Fibroblast of lung (primary cell): Measurements from ENCODE around the gene GBP7. TPM values are rescaled to one million over a fixed set of nuclear protein-coding genes. Genes with fewer than 3 reads are reported as not detected.

Source experiments
- DNase-seq, 2 donors: peaks; one replicate each; pipeline versions ENCODE4 v3.0.0 to v3.0.0-alpha.2; 2010; ENCODE audit warnings: low read depth in 2 of 2
- H2AFZ ChIP-seq: 2 replicates; pipeline ENCODE4 v1.5.1; 2012; ENCODE audit warnings: low read length, control low read depth, inconsistent platforms
- H3K27ac ChIP-seq: 2 replicates; pipeline ENCODE4 v1.5.1; 2011; ENCODE audit warnings: low read length, control low read depth; ENCODE audit not compliant: insufficient read depth
- H3K27me3 ChIP-seq: 2 replicates; pipeline ENCODE4 v1.5.1; 2011; ENCODE audit warnings: mild to moderate bottlenecking, low read length; ENCODE audit not compliant: control insufficient read depth, insufficient read depth
- H3K36me3 ChIP-seq: 2 replicates; pipeline ENCODE4 v1.5.1; 2011; ENCODE audit warnings: low read length; ENCODE audit not compliant: control insufficient read depth, insufficient read depth
- H3K4me1 ChIP-seq: 2 replicates; pipeline ENCODE4 v1.5.1; 2011; ENCODE audit warnings: low read length; ENCODE audit not compliant: control insufficient read depth, insufficient read depth; ENCODE audit errors: extremely low read depth
- H3K4me2 ChIP-seq: 2 replicates; pipeline ENCODE4 v1.5.1; 2011; ENCODE audit warnings: low read length, control low read depth; ENCODE audit not compliant: insufficient read depth; ENCODE audit errors: extremely low read depth
- H3K4me3 ChIP-seq, 4 experiments: fragments of 200-600 bp in 1 of 4; sonication (generic) in 1 of 4; replicated peaks in 1 of 4; 2 replicates each; pipeline ENCODE4 v1.5.1; 2011 to 2016; ENCODE audit warnings: low read length in 4 of 4, low read depth in 3 of 4, mild to moderate bottlenecking in 3 of 4, control low read depth in 2 of 4, inconsistent platforms in 1 of 4, mixed read lengths in 1 of 4; ENCODE audit not compliant: insufficient read depth in 1 of 4; ENCODE audit errors: control extremely low read depth in 1 of 4
- H3K79me2 ChIP-seq: 2 replicates; pipeline ENCODE4 v1.5.1; 2012; ENCODE audit warnings: mild to moderate bottlenecking, low read length, inconsistent platforms; ENCODE audit not compliant: control insufficient read depth, insufficient read depth
- H3K9ac ChIP-seq: 2 replicates; pipeline ENCODE4 v1.5.1; 2011; ENCODE audit warnings: mild to moderate bottlenecking, low read length, control low read depth; ENCODE audit not compliant: insufficient read depth
- H3K9me3 ChIP-seq: 2 replicates; pipeline ENCODE4 v1.5.1; 2012; ENCODE audit warnings: low read depth, low read length; ENCODE audit not compliant: control insufficient read depth, insufficient read depth
- H4K20me1 ChIP-seq: 2 replicates; pipeline ENCODE4 v1.5.1; 2011; ENCODE audit warnings: low read length; ENCODE audit not compliant: control insufficient read depth, insufficient read depth; ENCODE audit errors: extremely low read depth
- EZH2 ChIP-seq: IDR thresholded peaks from 2 replicates; pipeline ENCODE4 v1.5.1; 2012; ENCODE audit warnings: low read length, control low read depth, mild to moderate bottlenecking; ENCODE audit errors: missing control alignments
- polyA plus RNA-seq, 2 donors: library from polyadenylated mRNA; depleted of rRNA in 1 of 2; stranded (reverse) in 1 of 2; unstranded in 1 of 2; fragments of >200 nt; gene quantifications; 2 replicates each; pipeline ENCODE4 v1.2.1, GENCODE V29; 2011 to 2012; ENCODE audit warnings: missing spikeins in 1 of 2
- total RNA-seq: library from RNA; depleted of rRNA; stranded (reverse); fragments of >200 nt; gene quantifications from 2 replicates; pipeline ENCODE4 v1.2.1, GENCODE V29; 2014
- TF ChIP-seq, protein P1 (sequence below), 2 donors: IDR thresholded peaks in 1 of 2; conservative IDR thresholded peaks in 1 of 2; 1 replicate in 1 of 2; 2 replicates in 1 of 2; pipeline ENCODE4 v1.5.1; 2011 to 2012; ENCODE audit warnings: low read length in 2 of 2, control low read depth in 1 of 2, inconsistent platforms in 1 of 2, low read depth in 1 of 2, mild to moderate bottlenecking in 1 of 2

Gene GBP7
- total and polyA plus RNA-seq, 2 donors (not counting 1 experiment from before 2014, with no cell fraction given) = not detected

DNA sequence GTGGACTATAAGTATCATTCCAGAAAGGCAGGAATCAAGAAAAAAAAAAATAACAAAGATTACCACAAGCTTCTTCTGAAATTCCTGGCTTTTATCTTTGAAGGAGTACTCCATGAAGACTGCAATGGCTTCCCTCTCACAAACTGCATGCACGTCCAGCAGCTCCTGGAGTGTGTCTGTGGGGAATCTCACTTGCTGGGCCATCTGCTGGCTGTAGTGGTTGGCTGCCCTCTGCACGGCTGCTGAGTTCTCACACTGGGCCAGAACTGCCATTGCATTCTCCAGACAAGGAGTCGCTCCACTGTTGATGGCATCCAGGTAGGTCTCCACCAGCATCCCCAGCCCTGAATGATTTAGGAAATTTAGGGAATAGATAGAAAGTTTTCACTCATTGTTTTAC, 26.6 kb downstream of the GBP7 start:
- no peak for TF ChIP-seq EZH2
- TF ChIP-seq, protein P1, sequence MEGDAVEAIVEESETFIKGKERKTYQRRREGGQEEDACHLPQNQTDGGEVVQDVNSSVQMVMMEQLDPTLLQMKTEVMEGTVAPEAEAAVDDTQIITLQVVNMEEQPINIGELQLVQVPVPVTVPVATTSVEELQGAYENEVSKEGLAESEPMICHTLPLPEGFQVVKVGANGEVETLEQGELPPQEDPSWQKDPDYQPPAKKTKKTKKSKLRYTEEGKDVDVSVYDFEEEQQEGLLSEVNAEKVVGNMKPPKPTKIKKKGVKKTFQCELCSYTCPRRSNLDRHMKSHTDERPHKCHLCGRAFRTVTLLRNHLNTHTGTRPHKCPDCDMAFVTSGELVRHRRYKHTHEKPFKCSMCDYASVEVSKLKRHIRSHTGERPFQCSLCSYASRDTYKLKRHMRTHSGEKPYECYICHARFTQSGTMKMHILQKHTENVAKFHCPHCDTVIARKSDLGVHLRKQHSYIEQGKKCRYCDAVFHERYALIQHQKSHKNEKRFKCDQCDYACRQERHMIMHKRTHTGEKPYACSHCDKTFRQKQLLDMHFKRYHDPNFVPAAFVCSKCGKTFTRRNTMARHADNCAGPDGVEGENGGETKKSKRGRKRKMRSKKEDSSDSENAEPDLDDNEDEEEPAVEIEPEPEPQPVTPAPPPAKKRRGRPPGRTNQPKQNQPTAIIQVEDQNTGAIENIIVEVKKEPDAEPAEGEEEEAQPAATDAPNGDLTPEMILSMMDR (conservative IDR thresholded peaks at IDR 0.05 in 1 of 2, IDR thresholded peaks at IDR 0.05 in 1 of 2; ENCODE audit: low read depth in 1 of 2, low read length in 2 of 2) = peak; percentile 44 to 54
- Histone ChIP-seq H4K20me1 (no peaks in the 10 kb centered on the region), H3K4me1 (no peaks in the 10 kb centered on the region), H3K9ac (no peak overlapping the region), H3K4me3 (no peak overlapping the region), H3K27me3 (no peaks in the 10 kb centered on the region), H3K4me2 (no peak overlapping the region), H3K9me3 (no peaks in the 10 kb centered on the region), H3K27ac (no peak overlapping the region), H2AFZ (no peak overlapping the region), H3K79me2 (no peaks in the 10 kb centered on the region), H3K36me3 (no peaks in the 10 kb centered on the region)
- DNase-seq = peak; percentile 21 to 49

DNA sequence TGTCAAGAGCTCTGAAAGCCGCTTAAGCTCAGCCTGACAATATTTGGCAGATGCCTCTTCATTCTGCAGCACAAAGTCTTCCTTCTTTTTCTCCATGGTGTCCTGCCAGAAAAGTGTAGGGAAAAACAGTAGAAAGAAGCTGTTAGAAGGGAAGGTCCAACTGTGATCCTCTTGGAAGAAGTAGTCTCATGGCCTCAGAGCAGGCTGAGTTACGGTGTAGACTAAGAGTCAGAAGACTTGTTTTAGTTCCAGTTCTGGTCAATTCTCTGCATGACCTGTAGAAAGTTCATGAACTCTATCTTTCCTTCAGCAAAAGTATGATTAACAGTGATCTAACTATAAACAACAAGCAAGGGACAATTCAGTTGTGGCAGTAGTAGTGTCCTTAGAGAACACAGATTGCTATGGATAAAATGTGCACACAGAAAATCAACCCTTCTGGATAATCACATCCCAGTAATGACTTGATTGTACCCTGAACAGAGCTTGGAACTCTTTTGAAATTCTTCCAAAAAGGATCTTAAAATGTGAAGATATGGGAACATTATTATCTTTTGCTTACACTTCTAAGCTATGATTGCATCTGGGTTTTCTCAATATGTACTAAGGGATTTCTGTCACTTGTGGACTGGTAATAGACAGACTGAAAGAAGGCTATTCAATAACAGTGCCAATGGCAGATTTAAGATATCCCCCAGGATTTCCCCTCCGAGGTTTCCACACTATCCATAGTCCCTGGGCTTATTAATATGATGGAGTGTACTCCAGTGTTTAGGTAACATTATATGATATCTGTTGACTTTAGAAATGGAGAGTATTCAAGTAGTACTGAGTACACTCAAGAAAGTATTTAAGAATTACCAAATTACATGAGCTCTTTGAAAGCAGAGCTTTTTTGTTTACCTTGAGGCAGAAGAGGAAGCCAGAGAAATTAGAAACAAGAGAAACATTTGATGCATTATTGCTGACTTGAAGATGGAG, 27.8 kb downstream of the GBP7 start:
- Histone ChIP-seq H3K36me3 (no peaks in the 10 kb centered on the region), H3K9ac (no peak overlapping the region), H3K4me1 (no peaks in the 10 kb centered on the region), H3K27me3 (no peaks in the 10 kb centered on the region), H3K4me3 (no peak overlapping the region), H3K4me2 (no peak overlapping the region), H3K9me3 (no peaks in the 10 kb centered on the region), H3K79me2 (no peaks in the 10 kb centered on the region), H2AFZ (no peak overlapping the region), H3K27ac (no peak overlapping the region), H4K20me1 (no peaks in the 10 kb centered on the region)
- no peak for DNase-seq
- TF ChIP-seq EZH2 = no peak
- TF ChIP-seq, protein P1 (conservative IDR thresholded peaks at IDR 0.05 in 1 of 2, IDR thresholded peaks at IDR 0.05 in 1 of 2; ENCODE audit: low read depth in 1 of 2, low read length in 2 of 2) = no peak

DNA sequence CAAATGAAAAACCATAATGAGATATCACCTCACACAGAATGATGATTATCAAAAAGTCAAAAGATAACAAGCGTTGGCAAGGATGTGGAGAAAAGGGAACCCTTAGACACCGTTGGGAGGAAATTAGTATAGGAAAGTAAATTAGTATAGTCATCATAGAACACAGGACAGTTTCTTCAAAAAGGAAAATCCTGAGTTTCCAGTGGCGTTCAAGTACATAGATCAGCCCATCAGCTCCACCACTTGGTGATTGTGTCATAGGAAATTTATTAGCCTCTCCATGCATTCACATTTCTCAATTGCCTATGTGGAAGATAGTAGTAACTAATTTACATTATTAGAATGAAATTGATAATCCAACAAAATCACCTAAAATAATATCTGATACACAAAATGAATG, 29.1 kb downstream of the GBP7 start:
- Histone ChIP-seq H4K20me1 (no peaks in the 10 kb centered on the region), H3K9ac (no peak overlapping the region), H3K27me3 (no peaks in the 10 kb centered on the region), H3K27ac (no peak overlapping the region), H3K9me3 (no peaks in the 10 kb centered on the region), H2AFZ (no peak overlapping the region), H3K4me3 (no peak overlapping the region), H3K36me3 (no peaks in the 10 kb centered on the region), H3K4me1 (no peaks in the 10 kb centered on the region), H3K4me2 (no peak overlapping the region), H3K79me2 (no peaks in the 10 kb centered on the region)
- TF ChIP-seq EZH2 = no peak
- TF ChIP-seq, protein P1 (conservative IDR thresholded peaks at IDR 0.05 in 1 of 2, IDR thresholded peaks at IDR 0.05 in 1 of 2; ENCODE audit: low read depth in 1 of 2, low read length in 2 of 2) = no peak
- no peak for DNase-seq
